A549 treated with DMSO at 1 μM for 4 hours (cell line): ENCODE results near the gene CLMP. TPM values are rescaled to one million over a fixed set of nuclear protein-coding genes. Genes with fewer than 3 reads are reported as not detected.

Experiments
- total RNA-seq: library from RNA; stranded (reverse); fragments of 200-300 nt; extraction: Qiagen RNA extraction; gene quantifications from 5 replicates; pipeline ENCODE4 v1.2.3, GENCODE V29; 2022; ENCODE audit warnings: low read depth

Gene CLMP, protein sequence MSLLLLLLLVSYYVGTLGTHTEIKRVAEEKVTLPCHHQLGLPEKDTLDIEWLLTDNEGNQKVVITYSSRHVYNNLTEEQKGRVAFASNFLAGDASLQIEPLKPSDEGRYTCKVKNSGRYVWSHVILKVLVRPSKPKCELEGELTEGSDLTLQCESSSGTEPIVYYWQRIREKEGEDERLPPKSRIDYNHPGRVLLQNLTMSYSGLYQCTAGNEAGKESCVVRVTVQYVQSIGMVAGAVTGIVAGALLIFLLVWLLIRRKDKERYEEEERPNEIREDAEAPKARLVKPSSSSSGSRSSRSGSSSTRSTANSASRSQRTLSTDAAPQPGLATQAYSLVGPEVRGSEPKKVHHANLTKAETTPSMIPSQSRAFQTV
- total RNA-seq, result 21.8 to 39.5 TPM (median 32.9 TPM) in 5 replicates

DNA sequence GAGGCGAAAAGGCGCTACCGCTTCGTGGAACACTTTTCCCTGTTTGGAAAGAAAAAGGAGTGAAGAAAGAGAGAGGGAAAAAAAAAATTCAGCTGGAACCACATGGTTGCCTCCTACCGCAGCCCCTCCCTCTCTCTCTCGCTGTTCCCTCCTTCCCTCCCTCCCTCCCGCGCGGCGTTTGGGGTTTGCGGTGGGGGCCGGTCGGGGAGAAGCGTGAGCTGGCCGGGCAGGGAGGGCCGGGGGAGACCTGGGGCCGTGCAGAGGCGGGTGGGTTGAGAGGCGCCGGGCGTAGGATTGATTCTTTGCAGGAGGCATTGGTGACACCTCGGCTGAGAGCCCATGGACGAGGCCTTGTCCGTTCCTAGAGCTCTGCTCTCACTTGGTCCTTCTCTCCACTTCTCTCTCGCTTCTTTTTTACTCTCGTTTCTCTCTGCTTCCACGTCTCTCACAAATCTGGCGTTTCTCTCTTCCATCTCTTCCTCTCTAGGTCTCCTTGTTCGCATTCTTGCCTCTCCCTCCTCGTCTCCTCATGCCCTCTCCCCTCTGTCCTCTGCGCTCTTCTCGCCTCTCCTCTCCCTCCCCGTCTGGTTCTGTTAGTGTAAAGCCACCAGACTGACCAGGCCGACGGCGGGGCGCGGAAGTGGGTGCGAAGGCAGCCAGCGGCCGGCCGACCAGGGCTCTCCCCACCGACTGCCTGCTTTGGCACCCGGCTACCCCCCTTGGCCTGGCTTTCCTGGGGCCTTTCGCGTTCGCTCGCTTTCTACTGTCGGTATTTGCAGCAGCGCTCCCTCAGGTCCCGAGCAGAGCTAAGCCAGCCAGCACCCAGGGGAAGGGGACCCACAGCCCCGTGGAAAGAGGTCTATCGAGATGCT is at the start of gene CLMP:
CLMP (minus strand) TSS at position 61 of the 872 bp plus-strand sequence. CDS start 308 bp downstream, outside the sequence.

DNA sequence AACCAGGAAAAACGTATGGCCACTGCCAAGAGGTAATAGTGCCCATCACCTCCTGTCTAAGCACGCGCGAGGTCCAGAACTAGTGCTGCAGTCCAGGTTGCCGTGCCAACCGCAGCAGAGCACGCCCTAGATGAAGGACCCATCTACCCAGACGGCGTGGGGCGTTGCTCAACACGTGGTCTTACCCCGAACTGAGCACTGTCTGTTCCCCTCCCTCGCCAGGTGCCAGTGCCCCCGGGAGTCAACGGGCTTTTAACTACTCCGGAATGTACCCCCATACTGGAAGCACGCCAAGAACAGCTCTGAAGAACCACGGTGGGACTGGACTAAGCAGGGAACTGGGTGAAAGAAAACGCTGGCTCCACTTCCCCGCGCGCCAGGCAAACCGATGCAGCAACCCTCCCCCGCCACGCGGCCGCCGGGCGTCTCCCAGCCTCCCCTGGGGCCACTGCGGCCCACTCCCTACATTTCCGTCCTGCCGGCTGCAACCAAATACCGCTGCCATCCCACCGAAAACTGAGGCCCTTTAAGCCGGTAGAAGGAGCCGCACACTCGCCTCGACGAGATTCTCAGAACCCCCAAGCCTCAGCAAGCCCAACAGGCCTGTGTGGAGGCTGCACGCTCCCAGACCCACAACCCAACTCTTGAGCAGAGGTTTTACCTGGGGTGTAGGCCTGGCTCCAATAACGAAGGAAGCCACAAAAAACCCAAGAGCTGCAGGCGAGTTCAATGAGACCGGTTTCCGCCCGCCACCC is 133.5 kb downstream of the CLMP start, which contains the start of gene HSPA8:
HSPA8 (minus strand) TSS at position 734 of the 755 bp plus-strand sequence. CDS start 812 bp downstream, outside the sequence.

Other genes starting within 250 kb of the CLMP start
- not detected in 5 replicates for gene BSX, start 213.4 kb downstream of the CLMP start, total RNA-seq
- 1,511 to 1,960 TPM (median 1,776 TPM) in 5 replicates for gene HSPA8, start 133.1 kb downstream of the CLMP start, total RNA-seq
- 34.2 to 50.8 TPM (median 49.1 TPM) in 5 replicates for gene GRAMD1B, start 235.0 kb upstream of the CLMP start, total RNA-seq